Measurements from ENCODE around the gene ELAC1.
A peak's percentile ranks its signal among the peaks of the same experiment; 100 is the strongest.
"Not testable (repeated sequence)": the region's sequence is repeated elsewhere in the genome, so short reads cannot be mapped to it uniquely, and the experiment has no call there.

The ELAC1 gene, protein sequence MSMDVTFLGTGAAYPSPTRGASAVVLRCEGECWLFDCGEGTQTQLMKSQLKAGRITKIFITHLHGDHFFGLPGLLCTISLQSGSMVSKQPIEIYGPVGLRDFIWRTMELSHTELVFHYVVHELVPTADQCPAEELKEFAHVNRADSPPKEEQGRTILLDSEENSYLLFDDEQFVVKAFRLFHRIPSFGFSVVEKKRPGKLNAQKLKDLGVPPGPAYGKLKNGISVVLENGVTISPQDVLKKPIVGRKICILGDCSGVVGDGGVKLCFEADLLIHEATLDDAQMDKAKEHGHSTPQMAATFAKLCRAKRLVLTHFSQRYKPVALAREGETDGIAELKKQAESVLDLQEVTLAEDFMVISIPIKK

GRCh38 chr18:50967714-50968661 lies at the start of gene ELAC1:
ELAC1 (plus strand) TSS chr18:50968040; CDS start chr18:50974405, 6,365 bp downstream.
- DNase-seq (ENCODE audit: low spot score) = peak; percentile 83

- no peak for DNase-seq (ENCODE audit: low spot score)
Measured at GRCh38 chr18:50918153-50918552, 49.7 kb upstream of the ELAC1 start.

- no peak for DNase-seq (ENCODE audit: low spot score)
Measured at GRCh38 chr18:50924372-50924771, 43.5 kb upstream of the ELAC1 start.

GRCh38 chr18:50926521-50926920 lies 41.3 kb upstream of the ELAC1 start:
- DNase-seq (ENCODE audit: low spot score) = no peak

DNA sequence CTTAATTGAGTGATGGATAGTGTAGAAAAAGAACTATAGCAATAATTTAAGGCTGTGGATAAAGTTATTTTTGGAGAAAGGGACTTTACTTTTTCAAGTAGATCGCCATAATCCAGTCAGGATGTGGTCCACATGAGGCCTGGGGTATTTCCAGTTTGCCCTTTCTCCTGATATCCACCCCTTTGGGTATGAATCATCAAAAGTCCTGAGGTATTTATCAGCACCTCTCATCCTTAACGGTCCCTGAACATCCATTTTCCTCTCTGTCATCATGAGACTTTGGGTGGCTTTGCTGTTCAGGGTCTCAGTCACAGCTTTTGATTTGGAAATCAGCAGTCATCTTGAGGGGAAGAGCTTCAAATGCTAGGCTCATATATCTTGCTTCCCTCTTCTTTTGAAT lies 39.3 kb upstream of the ELAC1 start:
- DNase-seq (ENCODE audit: low spot score) = no peak

DNA sequence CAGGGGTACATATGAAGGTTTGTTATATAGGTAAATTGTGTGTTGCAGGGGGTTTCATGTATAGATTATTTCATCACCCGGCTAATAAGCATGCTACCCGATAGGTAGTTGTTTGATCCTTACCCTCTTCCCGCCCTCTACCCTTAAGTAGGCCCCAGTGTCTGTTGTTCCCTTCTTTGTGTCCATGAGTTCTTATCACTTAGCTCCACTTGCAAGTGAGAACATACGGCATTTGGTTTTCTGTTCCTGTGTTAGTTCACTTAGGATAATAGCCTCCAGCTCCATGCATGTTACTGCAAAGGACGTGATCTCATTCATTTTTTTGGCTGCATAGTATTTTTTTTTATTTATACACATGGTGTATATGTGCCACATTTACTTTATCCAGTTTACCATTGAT lies 34.2 kb upstream of the ELAC1 start:
- DNase-seq (ENCODE audit: low spot score) = no peak

DNA sequence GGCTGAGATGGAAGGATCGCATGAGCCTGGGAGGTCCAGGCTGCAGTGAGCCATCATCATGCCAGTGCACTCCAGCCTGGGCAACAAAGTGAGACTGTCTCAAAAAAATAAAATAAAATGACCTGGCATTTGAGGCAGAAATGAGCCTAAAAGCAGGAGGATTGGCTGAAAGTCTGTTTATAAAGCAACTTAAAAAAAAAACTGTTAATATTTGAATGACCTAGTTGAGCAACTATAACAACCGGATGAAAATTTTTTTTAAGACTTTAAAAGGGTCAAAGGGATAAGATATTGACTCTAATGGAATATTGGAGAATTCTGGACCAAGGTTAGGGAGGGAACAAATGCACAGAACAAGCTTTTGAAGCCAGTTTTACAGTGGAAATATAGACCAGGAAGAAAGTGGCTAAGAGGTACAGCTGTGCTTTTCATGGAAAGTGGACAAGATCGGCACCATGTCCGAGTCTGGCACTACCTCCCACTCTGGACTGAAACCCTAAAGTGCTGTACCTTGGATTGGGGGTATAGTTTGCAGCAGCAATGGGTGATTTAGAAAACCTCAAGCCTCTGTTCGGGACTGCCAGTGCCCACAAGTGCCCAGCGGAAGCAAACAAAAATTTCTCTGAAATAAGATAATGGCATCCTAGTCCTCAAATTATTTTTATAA lies 33.2 kb upstream of the ELAC1 start:
- no peak for DNase-seq (ENCODE audit: low spot score)

- DNase-seq (ENCODE audit: low spot score) = no peak
Measured at GRCh38 chr18:50935493-50936191, 32.2 kb upstream of the ELAC1 start.

- DNase-seq (ENCODE audit: low spot score) = no peak
Measured at GRCh38 chr18:50937183-50937582, 30.7 kb upstream of the ELAC1 start.

DNA sequence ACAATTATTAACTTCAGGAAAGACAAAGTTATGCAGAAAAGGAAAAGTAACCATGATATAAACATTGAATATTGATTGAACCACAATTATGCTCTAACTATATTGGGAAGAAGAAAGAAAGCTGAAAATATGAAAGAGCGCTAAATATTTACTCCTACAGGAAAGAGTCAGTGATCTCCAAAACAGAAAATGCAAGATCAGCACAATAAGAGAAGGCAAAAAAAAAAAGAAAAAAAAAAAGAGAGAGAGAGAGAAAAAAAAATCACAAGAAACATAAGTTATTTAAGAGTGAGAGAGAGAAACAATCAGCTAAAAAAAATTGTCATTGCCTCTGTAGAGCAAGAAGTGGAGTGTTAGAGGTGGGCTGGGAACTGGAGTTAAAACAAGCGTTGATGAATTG lies 28.9 kb upstream of the ELAC1 start:
- no peak for DNase-seq (ENCODE audit: low spot score)

- no peak for DNase-seq (ENCODE audit: low spot score)
Measured at GRCh38 chr18:50944245-50944932, 23.5 kb upstream of the ELAC1 start.

- not testable (repeated sequence) for DNase-seq (ENCODE audit: low spot score)
Measured at GRCh38 chr18:50945918-50946317, 21.9 kb upstream of the ELAC1 start.

- DNase-seq (ENCODE audit: low spot score) = peak; percentile 54
Measured at GRCh38 chr18:50947899-50948298, 19.9 kb upstream of the ELAC1 start.

DNA sequence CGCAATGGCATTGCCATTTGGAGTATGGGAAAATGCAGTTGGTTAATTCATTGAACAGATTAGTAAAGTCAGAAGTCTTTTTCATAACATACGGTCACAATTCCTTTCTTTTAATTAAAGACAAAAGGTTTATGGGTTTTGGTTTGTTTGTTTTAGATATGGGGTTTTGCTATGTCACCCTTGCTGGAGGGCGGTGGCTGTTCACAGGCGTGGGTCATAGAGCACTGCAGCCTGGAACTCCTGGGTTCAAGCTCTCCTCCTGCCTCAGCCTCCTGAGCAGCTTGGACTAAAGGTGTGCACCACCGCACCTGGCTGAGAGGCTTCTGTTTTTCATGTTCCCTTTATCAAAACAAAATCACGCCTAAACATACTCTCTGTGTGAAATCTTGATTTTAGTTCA lies 18.7 kb upstream of the ELAC1 start:
- no peak for DNase-seq (ENCODE audit: low spot score)

DNA sequence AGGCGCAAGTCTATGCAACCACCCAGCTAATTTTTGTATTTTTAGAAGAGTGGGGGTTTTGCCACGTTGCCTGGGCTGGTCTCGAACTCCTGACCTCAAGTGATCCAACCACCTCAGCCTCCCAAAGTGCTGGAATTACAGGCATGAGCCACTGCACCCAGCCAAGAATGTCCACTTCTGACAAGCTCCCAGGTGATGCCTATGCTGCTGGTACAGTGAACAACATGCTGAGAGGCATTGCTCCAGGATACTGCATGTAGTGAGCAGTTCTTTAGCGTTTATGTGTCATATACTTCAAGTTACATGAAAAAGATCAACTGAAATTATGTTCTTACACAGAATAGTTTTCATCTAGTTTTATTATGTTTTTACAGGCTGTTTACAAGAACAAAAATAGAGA lies 17.2 kb upstream of the ELAC1 start:
- no peak for DNase-seq (ENCODE audit: low spot score)

GRCh38 chr18:50953822-50954221 lies 14.0 kb upstream of the ELAC1 start:
- no peak for DNase-seq (ENCODE audit: low spot score)

DNA sequence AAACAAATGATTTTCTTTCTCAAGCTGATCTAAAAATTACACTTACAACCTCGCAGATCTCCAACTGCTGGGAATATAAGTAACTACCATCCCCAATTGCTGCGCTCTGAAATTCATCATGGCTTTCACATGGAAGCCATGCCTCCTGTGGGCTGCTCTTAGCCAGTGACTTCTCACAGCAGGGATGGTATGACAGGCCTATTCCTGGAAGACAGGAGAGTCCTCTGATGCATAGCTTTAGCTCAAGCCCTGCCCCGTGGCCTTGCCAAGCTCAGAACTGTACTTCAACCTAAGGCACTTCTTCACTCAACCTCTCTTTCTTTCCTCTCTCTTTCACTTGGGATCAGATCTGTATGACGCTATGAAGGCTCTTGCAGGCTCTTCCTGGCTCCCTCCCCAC lies 12.6 kb upstream of the ELAC1 start:
- DNase-seq (ENCODE audit: low spot score) = no peak

DNA sequence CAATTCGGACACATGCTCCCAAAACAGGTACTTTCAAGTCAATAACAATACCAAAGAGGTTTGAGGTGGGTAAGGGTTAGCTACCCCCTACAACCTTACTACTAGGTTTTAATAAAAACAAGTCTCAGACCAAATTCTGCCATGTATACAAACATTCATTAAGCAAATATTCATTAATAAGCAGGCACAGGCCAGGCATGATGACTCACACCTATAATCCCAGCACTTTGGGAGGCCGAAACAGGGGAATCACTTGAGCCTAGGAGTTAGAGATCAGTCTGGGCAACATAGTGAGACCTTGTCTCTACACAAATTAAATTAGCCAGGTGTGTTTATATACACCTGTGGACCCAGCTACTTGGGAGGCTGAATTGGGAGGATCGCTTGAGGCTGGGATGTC lies 11.7 kb upstream of the ELAC1 start:
- no peak for DNase-seq (ENCODE audit: low spot score)

GRCh38 chr18:50961974-50962373 lies 5.9 kb upstream of the ELAC1 start:
- peak; percentile 66 for DNase-seq (ENCODE audit: low spot score)

- DNase-seq (ENCODE audit: low spot score) = no peak
Measured at GRCh38 chr18:50969448-50969847, 1.6 kb downstream of the ELAC1 start.

DNA sequence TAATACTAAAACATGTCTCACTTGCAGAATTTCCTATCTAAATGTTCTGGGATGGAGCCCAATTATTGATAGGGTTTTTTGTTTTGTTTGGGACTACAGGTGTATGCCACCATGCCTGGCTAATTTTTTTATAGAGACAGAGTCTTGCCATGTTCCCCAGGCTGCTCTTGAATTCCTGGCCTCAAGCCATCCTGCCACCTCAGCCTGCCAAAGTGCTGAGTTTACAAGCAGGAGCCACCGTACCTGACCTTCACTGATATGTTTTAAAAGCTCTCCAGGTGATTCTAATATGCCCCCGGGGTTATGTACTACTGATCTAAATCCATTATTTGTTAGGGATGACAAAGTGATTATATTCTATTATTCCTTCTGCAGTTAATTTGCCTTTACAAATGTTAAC lies 2.2 kb downstream of the ELAC1 start:
- DNase-seq (ENCODE audit: low spot score) = no peak
